Endothelial cell of umbilical vein (primary cell): ENCODE results near the gene PRSS36. TPM values are rescaled to one million over a fixed set of nuclear protein-coding genes. Genes with fewer than 3 reads are reported as not detected.

ENCODE experiments used
- BruUV-seq: library from RNA; stranded (reverse); fragments of 400-500 nt; replicated peaks from 2 replicates; lab custom pipeline; 2021; lab: Mats Ljungman, UMichigan
- CTCF ChIA-PET: fragments of 300-600, 350-600 bp; sonication (Branson Sonifier 250); formaldehyde crosslinking; loops from one replicate; lab custom pipeline; 2021; ENCODE audit warnings: antibody characterized with exemption, inconsistent platforms; lab: Charles Lee
- POLR2A ChIA-PET: fragments of 300-600, 350-600 bp; sonication (Branson Sonifier 250); formaldehyde crosslinking; loops from one replicate; lab custom pipeline; 2021; ENCODE audit warnings: antibody characterized with exemption, inconsistent platforms; lab: Charles Lee
- DNase-seq: peaks from one replicate; pipeline ENCODE4 v3.0.0-alpha.2; 2011; ENCODE audit warnings: low read depth, low spot score
- FAIRE-seq: peaks from 2 replicates; lab custom pipeline; 2011; peaks lifted over from hg19 to GRCh38; lab: Jason Lieb, UNC
- H2AFZ ChIP-seq: 2 replicates; pipeline ENCODE4 v1.6.0; 2012; ENCODE audit warnings: low read depth, low read length, control low read depth, inconsistent platforms
- H3K27ac ChIP-seq: 2 replicates; pipeline ENCODE4 v1.5.1; 2011; ENCODE audit warnings: low read depth, mild to moderate bottlenecking, control low read depth, low read length, moderate library complexity; ENCODE audit not compliant: insufficient read depth
- H3K27me3 ChIP-seq, 2 experiments: 2 replicates each; pipeline versions ENCODE4 v1.6.0 to v1.6.1; 2011; ENCODE audit warnings: low read length in 2 of 2, mixed read lengths in 1 of 2; ENCODE audit not compliant: control insufficient read depth in 2 of 2, insufficient read depth in 2 of 2
- H3K36me3 ChIP-seq, 2 experiments: 2 replicates in 1 of 2; 3 replicates in 1 of 2; pipeline ENCODE4 v1.5.1; 2011; ENCODE audit warnings: low read length in 2 of 2, mild to moderate bottlenecking in 1 of 2, moderate library complexity in 1 of 2; ENCODE audit not compliant: control insufficient read depth in 2 of 2, insufficient read depth in 2 of 2; ENCODE audit errors: extremely low read depth in 1 of 2
- H3K4me1 ChIP-seq: 3 replicates; pipeline ENCODE4 v1.5.1; 2011; ENCODE audit warnings: mild to moderate bottlenecking, low read length; ENCODE audit not compliant: control insufficient read depth, insufficient read depth; ENCODE audit errors: extremely low read depth
- H3K4me2 ChIP-seq: 2 replicates; pipeline ENCODE4 v1.6.1; 2011; ENCODE audit warnings: low read length, control low read depth, mixed read lengths; ENCODE audit not compliant: insufficient read depth
- H3K4me3 ChIP-seq, 3 experiments: fragments of 200-600 bp in 1 of 3; sonication (generic), shearing (Covaris generic) in 1 of 3; replicated peaks in 1 of 3; 2 replicates each; pipeline ENCODE4 v1.5.1; 2011 to 2016; ENCODE audit warnings: control low read depth in 3 of 3, low read length in 3 of 3, mild to moderate bottlenecking in 2 of 3, inconsistent platforms in 1 of 3, low read depth in 1 of 3, moderate library complexity in 1 of 3; ENCODE audit not compliant: insufficient read depth in 1 of 3
- H3K79me2 ChIP-seq: 2 replicates; pipeline ENCODE4 v1.6.0; 2012; ENCODE audit warnings: low read length, inconsistent platforms; ENCODE audit not compliant: control insufficient read depth, insufficient read depth
- H3K9ac ChIP-seq: replicated peaks from 2 replicates; pipeline ENCODE3; 2011; ENCODE audit warnings: low read length, control low read depth; ENCODE audit not compliant: insufficient read depth; ENCODE audit errors: extremely low read depth
- H3K9me1 ChIP-seq: replicated peaks from 3 replicates; pipeline ENCODE4 v1.6.0; 2011; ENCODE audit warnings: mild to moderate bottlenecking, low read length; ENCODE audit not compliant: control insufficient read depth, insufficient read depth; ENCODE audit errors: extremely low read depth
- H3K9me3 ChIP-seq: replicated peaks from 2 replicates; pipeline ENCODE4 v1.5.1; 2012; ENCODE audit warnings: low read length, inconsistent platforms; ENCODE audit not compliant: control insufficient read depth, insufficient read depth
- H4K20me1 ChIP-seq: replicated peaks from 2 replicates; pipeline ENCODE3; 2011; ENCODE audit warnings: mild to moderate bottlenecking, low read length; ENCODE audit not compliant: control insufficient read depth, insufficient read depth; ENCODE audit errors: extremely low read depth
- CTCF ChIP-seq, 2 donors: IDR thresholded peaks; 1 replicate in 1 of 2; 2 replicates in 1 of 2; pipeline ENCODE4 v1.5.1; 2011; ENCODE audit warnings: low read length in 2 of 2, mild to moderate bottlenecking in 2 of 2, moderate library complexity in 2 of 2, control low read depth in 1 of 2, inconsistent platforms in 1 of 2, low read depth in 1 of 2; ENCODE audit not compliant: insufficient read depth in 1 of 2; ENCODE audit errors: extremely low read depth in 1 of 2
- EZH2 ChIP-seq: IDR thresholded peaks from 2 replicates; pipeline ENCODE4 v1.6.1; 2012; ENCODE audit warnings: borderline replicate concordance, low read depth, mild to moderate bottlenecking, moderate library complexity, low read length, inconsistent platforms; ENCODE audit not compliant: severe bottlenecking
- FOS ChIP-seq: IDR thresholded peaks from 2 replicates; pipeline ENCODE4 v1.6.1; 2011; ENCODE audit warnings: mild to moderate bottlenecking, low read length, moderate library complexity, borderline replicate concordance; ENCODE audit not compliant: insufficient read depth
- GATA2 ChIP-seq: IDR thresholded peaks from 2 replicates; pipeline ENCODE4 v1.7.0; 2011; ENCODE audit warnings: low read depth, mild to moderate bottlenecking, moderate library complexity, mixed read lengths, low read length; ENCODE audit not compliant: insufficient read length, insufficient read depth
- JUN ChIP-seq: IDR thresholded peaks from 2 replicates; pipeline ENCODE4 v1.6.1; 2011; ENCODE audit warnings: borderline replicate concordance, low read depth; ENCODE audit not compliant: insufficient read length, insufficient read depth
- MAX ChIP-seq: IDR thresholded peaks from 2 replicates; pipeline ENCODE4 v1.6.1; 2011; ENCODE audit not compliant: insufficient read depth, insufficient read length
- MYC ChIP-seq: IDR thresholded peaks from one replicate; pipeline ENCODE4 v1.6.1; 2011; ENCODE audit warnings: mild to moderate bottlenecking, low read depth, low read length
- POLR2A ChIP-seq: IDR thresholded peaks from 2 replicates; pipeline ENCODE4 v1.6.1; 2012; ENCODE audit warnings: low read depth, mild to moderate bottlenecking, control low read depth, low read length
- POLR2AphosphoS5 ChIP-seq: IDR thresholded peaks from 2 replicates; pipeline ENCODE4 v1.6.1; 2012; ENCODE audit warnings: low read depth, mild to moderate bottlenecking, control low read depth, low read length, moderate library complexity; ENCODE audit not compliant: insufficient read depth
- dilution Hi-C: fragments of 300-500 bp; cut with MboI; formaldehyde crosslinking; loops from one replicate; pipeline ENCODE4 v1.15.0; 2019; ENCODE audit warnings: low sequenced_read_pairs; ENCODE audit not compliant: extremely low pct_ligation_motif_present
- intact Hi-C: fragments of 100-400 bp; cut with micrococcal nuclease; formaldehyde crosslinking; loops from one replicate; pipeline ENCODE4 v1.10.0; 2022
- polyA plus RNA-seq, 4 experiments: library from polyadenylated mRNA; depleted of rRNA in 3 of 4; stranded (reverse) in 3 of 4; unstranded in 1 of 4; fragments of >200 nt; gene quantifications; 2 replicates each; pipeline versions ENCODE4 v1.2.1 to v1.2.3, GENCODE V29; 2011 to 2012; ENCODE audit warnings: missing spikeins in 1 of 4
- total RNA-seq: library from RNA; stranded (reverse); gene quantifications from 2 replicates; pipeline ENCODE4 v1.2.3, GENCODE V29; 2021

PRSS36 gene
- total and polyA plus RNA-seq, 2 donors (not counting 3 experiments of a cell fraction or from before 2014, with no cell fraction given): 0.57 TPM; not detected in 1

- Histone ChIP-seq H4K20me1 (no peaks in the 10 kb centered on the region), H3K27me3 (no peaks in the 10 kb centered on the region), H3K4me1 (peaks cover 4% of the 10 kb centered on the region), H3K4me3 (no peak overlapping the region), H3K79me2 (no peaks in the 10 kb centered on the region), H3K9me1 (no peaks in the 10 kb centered on the region), H2AFZ (no peak overlapping the region), H3K4me2 (no peak overlapping the region), H3K9ac (no peak overlapping the region), H3K36me3 (peaks cover 0 to 8% of the 10 kb centered on the region in 2 experiments), H3K27ac (no peak overlapping the region), H3K9me3 (no peaks in the 10 kb centered on the region)
- POLR2A ChIA-PET: no interaction called here
- TF ChIP-seq CTCF (IDR thresholded peaks at IDR 0.05; ENCODE audit: extremely low read depth in 1 of 2, insufficient read depth in 1 of 2, low read depth in 1 of 2, low read length in 2 of 2) (no peak), POLR2A (no peak), FOS (no peak), MAX (no peak), GATA2 (no peak), POLR2AphosphoS5 (no peak), EZH2 (no peak), MYC (no peak), JUN (no peak)
- intact Hi-C loops (no loop called here), dilution Hi-C loops (no loop called here)
- no TSS peak for BruUV-seq
- no peak for FAIRE-seq
- CTCF ChIA-PET: interaction anchor here (1.9 kb wide), 1 partner anchor 16 kb away, joined by 7 read pairs; the partner anchor contains the start of gene KAT8
- no peak for DNase-seq
Observed at GRCh38 chr16:31134091-31134571, 15.7 kb downstream of the PRSS36 start.
